Skeletal muscle tissue (tissue), 4 donors: ENCODE measurements around the gene EPHB3. TPM values are rescaled to one million over a fixed set of nuclear protein-coding genes. Genes with fewer than 3 reads are reported as not detected.

ENCODE experiments used
- H3K27ac ChIP-seq: one replicate; pipeline ENCODE4 v1.7.0; 2013; ENCODE audit warnings: mild to moderate bottlenecking, low read depth, low read length, inconsistent platforms
- H3K27me3 ChIP-seq, 3 donors: one replicate each; pipeline ENCODE4 v1.7.0; 2013; ENCODE audit warnings: low read length in 3 of 3; ENCODE audit not compliant: control insufficient read depth in 3 of 3, insufficient read depth in 3 of 3
- H3K36me3 ChIP-seq, 3 donors: one replicate each; pipeline ENCODE4 v1.7.0; 2013; ENCODE audit warnings: low read length in 3 of 3; ENCODE audit not compliant: control insufficient read depth in 3 of 3, insufficient read depth in 3 of 3
- H3K4me1 ChIP-seq, 3 donors: one replicate each; pipeline ENCODE4 v1.7.0; 2013; ENCODE audit warnings: low read length in 3 of 3, mild to moderate bottlenecking in 3 of 3; ENCODE audit not compliant: control insufficient read depth in 3 of 3, insufficient read depth in 3 of 3
- H3K4me3 ChIP-seq, 3 donors: one replicate each; pipeline ENCODE4 v1.7.0; 2013; ENCODE audit warnings: low read length in 3 of 3
- H3K9ac ChIP-seq, 3 donors: one replicate each; pipeline ENCODE4 v1.7.0; 2013; ENCODE audit warnings: low read length in 3 of 3, mild to moderate bottlenecking in 3 of 3, moderate library complexity in 2 of 3, low read depth in 1 of 3
- H3K9me3 ChIP-seq, 3 donors: one replicate each; pipeline ENCODE4 v1.7.0; 2013; ENCODE audit warnings: low read length in 3 of 3; ENCODE audit not compliant: control insufficient read depth in 3 of 3
- total RNA-seq: library from RNA; depleted of rRNA; stranded (reverse); fragments of >200 nt; gene quantifications from one replicate; pipeline ENCODE4 v1.2.3, GENCODE V29; 2014
- donor health status: Osteomylitis.

The EPHB3 gene
- total RNA-seq, 1 donor from 2014 or later, result 27.7 TPM

- Histone ChIP-seq H3K9me3 (no peaks in the 10 kb centered on the region), H3K4me3 (no peak overlapping the region), H3K9ac (no peak overlapping the region), H3K27me3 (peaks cover 0 to 6% (median 3%) of the 10 kb centered on the region in 3 donors), H3K36me3 (peaks cover 0 to 5% (median 2%) of the 10 kb centered on the region in 3 donors), H3K4me1 (peaks cover 9 to 20% (median 17%) of the 10 kb centered on the region in 3 donors), H3K27ac (no peak overlapping the region)
These were observed 24.0 kb downstream of the EPHB3 start for GRCh38 chr3:184585545-184585944.

- Histone ChIP-seq H3K4me1 (peaks cover 9 to 20% (median 16%) of the 10 kb centered on the region in 3 donors), H3K4me3 (no peak overlapping the region), H3K9ac (no peak overlapping the region), H3K9me3 (no peaks in the 10 kb centered on the region), H3K27ac (no peak overlapping the region), H3K27me3 (peaks cover 0 to 6% (median 3%) of the 10 kb centered on the region in 3 donors), H3K36me3 (no peaks in the 10 kb centered on the region)
These were observed 25.3 kb downstream of the EPHB3 start for GRCh38 chr3:184586851-184587250.

- Histone ChIP-seq H3K9me3 (no peaks in the 10 kb centered on the region), H3K27ac (no peak overlapping the region), H3K4me3 (no peak overlapping the region), H3K4me1 (peaks cover 14 to 19% (median 18%) of the 10 kb centered on the region in 3 donors), H3K27me3 (peaks cover 0 to 6% (median 3%) of the 10 kb centered on the region in 3 donors), H3K9ac (no peak overlapping the region), H3K36me3 (no peaks in the 10 kb centered on the region)
These were observed 27.2 kb downstream of the EPHB3 start for GRCh38 chr3:184588776-184589175.

- H3K9me3 ChIP-seq, result no peaks in the 10 kb centered on the region
- no peak overlapping the region for H3K27ac ChIP-seq
- H3K4me3 ChIP-seq, result no peak overlapping the region
- peaks cover 11 to 16% (median 13%) of the 10 kb centered on the region in 3 donors for H3K4me1 ChIP-seq
- H3K27me3 ChIP-seq, result peaks cover 0 to 6% (median 0%) of the 10 kb centered on the region in 3 donors
- H3K36me3 ChIP-seq, result no peaks in the 10 kb centered on the region
- no peak overlapping the region for H3K9ac ChIP-seq
These were observed 29.2 kb downstream of the EPHB3 start for GRCh38 chr3:184590795-184591194.

- Histone ChIP-seq H3K36me3 (no peaks in the 10 kb centered on the region), H3K9ac (no peak overlapping the region), H3K27ac (no peak overlapping the region), H3K27me3 (peaks cover 0 to 6% (median 0%) of the 10 kb centered on the region in 3 donors), H3K9me3 (no peaks in the 10 kb centered on the region), H3K4me1 (peaks cover 11 to 16% (median 13%) of the 10 kb centered on the region in 3 donors), H3K4me3 (no peak overlapping the region)
These were observed 30.2 kb downstream of the EPHB3 start for GRCh38 chr3:184591789-184592188.

GRCh38 chr3:184592371-184593219 is 31.0 kb downstream of the EPHB3 start:
- Histone ChIP-seq H3K4me1 (peaks cover 11 to 16% (median 13%) of the 10 kb centered on the region in 3 donors), H3K4me3 (peak overlapping the region in 1 of 3 donors; percentile 38), H3K27me3 (peaks cover 0 to 6% (median 0%) of the 10 kb centered on the region in 3 donors), H3K9ac (peak overlapping the region in 1 of 3 donors; percentile 25), H3K27ac (no peak overlapping the region), H3K36me3 (no peaks in the 10 kb centered on the region), H3K9me3 (no peaks in the 10 kb centered on the region)

- peak overlapping the region in 1 of 3 donors; percentile 25 for H3K9ac ChIP-seq
- H3K9me3 ChIP-seq, result no peaks in the 10 kb centered on the region
- peaks cover 11 to 16% (median 13%) of the 10 kb centered on the region in 3 donors for H3K4me1 ChIP-seq
- H3K27ac ChIP-seq, result peak overlapping the region; percentile 36
- H3K4me3 ChIP-seq, result no peak overlapping the region
- H3K36me3 ChIP-seq, result no peaks in the 10 kb centered on the region
- H3K27me3 ChIP-seq, result peaks cover 0 to 6% (median 0%) of the 10 kb centered on the region in 3 donors
These were observed 31.8 kb downstream of the EPHB3 start for GRCh38 chr3:184593220-184593927.

GRCh38 chr3:184593928-184594303 is 32.3 kb downstream of the EPHB3 start:
- H3K4me3 ChIP-seq, result no peak overlapping the region
- H3K4me1 ChIP-seq, result peaks cover 11 to 16% (median 13%) of the 10 kb centered on the region in 3 donors
- peak overlapping the region; percentile 36 for H3K27ac ChIP-seq
- no peaks in the 10 kb centered on the region for H3K9me3 ChIP-seq
- H3K9ac ChIP-seq, result no peak overlapping the region
- peaks cover 0 to 3% (median 0%) of the 10 kb centered on the region in 3 donors for H3K27me3 ChIP-seq
- no peaks in the 10 kb centered on the region for H3K36me3 ChIP-seq

DNA sequence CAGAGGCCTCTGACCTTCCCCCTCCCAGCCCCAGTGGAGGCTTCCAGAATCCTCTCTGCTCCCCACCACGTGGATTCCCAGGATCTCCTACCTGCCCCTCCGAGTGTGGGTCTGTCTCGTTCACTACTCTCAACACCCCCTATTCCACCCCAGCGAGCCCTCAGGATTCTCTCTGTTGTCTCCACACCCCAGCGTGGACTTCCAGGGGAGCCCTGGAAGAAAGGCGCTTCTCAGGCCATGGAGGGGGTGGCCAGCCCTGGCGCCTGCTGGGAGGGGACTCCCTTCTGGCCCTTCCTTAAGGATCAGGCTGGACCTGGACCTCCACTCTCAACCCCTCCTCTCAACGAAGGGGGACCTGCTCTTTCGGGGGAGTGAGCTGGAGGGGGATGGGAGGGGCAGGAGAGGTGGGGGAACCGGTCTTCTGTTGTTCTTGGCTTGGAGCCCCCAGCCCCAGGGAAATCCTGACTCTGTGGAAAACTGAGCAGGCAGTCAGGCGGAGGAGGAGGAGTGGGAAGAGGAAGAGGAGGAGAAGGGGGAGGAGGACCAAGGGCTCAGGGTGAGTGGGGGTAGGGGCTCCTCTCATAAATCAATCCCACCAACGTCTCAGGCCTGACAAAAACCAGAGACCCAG is 32.9 kb downstream of the EPHB3 start:
- peaks cover 11 to 16% (median 13%) of the 10 kb centered on the region in 3 donors for H3K4me1 ChIP-seq
- H3K36me3 ChIP-seq, result no peaks in the 10 kb centered on the region
- no peak overlapping the region for H3K4me3 ChIP-seq
- peak overlapping the region; percentile 36 for H3K27ac ChIP-seq
- no peaks in the 10 kb centered on the region for H3K9me3 ChIP-seq
- H3K9ac ChIP-seq, result no peak overlapping the region
- no peaks in the 10 kb centered on the region for H3K27me3 ChIP-seq
